NCI-H446 (cell line): ENCODE results near the gene SLC25A34.
"Not testable (repeated sequence)": the region's sequence is repeated elsewhere in the genome, so short reads cannot be mapped to it uniquely, and the experiment has no call there.

Source experiments
- DNase-seq, 2 experiments: peaks; one replicate each; lab custom pipeline; 2025; lab: John Stamatoyannopoulos, UW

SLC25A34 gene

DNA sequence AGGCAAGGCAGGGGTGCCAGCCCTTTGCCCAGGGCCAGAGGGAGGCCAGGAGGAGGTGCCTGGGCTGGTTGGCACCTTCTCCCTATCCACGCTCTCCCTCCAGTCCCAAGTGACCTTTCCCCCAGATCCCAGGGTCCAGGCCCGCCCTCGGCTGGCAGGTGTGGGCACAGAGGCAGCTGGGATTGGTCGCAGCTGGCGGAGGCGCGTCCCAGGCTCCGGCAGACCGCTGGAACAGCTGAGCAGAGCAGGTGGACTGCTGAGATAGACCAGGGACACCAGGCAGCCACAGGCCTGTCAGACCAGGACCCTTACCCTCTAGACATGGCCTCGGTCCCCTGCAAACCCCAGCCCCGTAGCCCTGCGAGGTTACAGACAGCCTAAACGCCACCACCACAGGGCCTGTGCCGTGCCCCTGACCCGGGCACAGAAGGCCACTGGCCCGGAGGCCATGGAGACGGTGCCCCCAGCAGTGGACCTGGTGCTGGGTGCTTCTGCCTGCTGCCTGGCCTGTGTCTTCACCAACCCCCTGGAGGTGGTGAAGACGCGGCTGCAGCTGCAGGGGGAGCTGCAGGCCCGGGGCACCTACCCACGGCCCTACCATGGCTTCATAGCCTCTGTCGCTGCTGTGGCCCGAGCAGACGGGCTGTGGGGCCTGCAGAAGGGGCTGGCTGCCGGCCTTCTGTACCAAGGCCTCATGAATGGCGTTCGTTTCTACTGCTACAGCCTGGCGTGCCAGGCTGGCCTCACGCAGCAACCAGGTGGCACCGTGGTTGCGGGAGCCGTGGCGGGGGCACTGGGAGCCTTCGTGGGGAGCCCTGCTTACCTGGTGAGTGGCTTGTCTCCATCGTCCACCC lies at the start of gene SLC25A34:
Gene SLC25A34, plus strand, starts transcription at position 221 of the 854 bp plus-strand sequence. Its CDS starts 228 bp downstream, at position 449.
- DNase-seq = no peak

DNA sequence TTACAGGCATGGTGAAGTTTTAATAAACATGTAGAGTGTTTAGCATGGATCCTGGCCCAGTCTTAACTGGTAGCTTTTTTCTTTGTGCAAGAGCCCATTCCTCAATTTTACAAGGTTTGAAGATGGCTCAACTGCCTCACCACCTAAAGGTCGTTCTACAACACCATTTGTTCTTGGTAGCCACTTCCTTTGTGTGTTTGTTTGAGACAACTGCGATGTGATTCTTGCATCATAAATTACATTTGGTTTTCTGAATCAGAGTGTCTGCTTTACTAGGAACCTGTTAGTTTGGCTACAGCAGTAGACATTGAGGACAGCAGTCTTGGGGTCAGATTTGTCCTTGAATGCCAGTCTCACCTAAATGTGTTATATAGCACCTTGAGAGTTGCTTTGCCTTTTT lies 48.6 kb upstream of the SLC25A34 start:
- no peak for DNase-seq

DNA sequence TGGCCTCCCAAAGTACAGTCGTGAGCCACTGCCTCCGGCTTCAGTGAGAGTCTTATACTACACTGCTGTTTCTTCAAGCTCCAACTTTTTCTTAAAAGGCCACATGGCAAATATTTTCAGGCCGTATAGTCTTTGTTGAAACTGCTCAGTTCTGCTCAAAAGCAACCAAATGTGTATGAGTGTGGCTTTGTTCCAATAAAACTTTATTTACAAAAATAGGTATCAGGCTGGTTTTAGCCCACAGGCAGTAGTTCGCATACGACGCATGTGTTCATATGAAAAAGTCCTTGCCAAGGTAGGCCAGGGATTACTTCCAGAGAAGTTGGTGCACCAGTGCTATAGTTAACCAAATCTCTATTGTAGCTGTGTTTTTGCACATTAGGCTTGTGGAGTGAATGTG lies 45.7 kb upstream of the SLC25A34 start:
- DNase-seq = no peak

DNA sequence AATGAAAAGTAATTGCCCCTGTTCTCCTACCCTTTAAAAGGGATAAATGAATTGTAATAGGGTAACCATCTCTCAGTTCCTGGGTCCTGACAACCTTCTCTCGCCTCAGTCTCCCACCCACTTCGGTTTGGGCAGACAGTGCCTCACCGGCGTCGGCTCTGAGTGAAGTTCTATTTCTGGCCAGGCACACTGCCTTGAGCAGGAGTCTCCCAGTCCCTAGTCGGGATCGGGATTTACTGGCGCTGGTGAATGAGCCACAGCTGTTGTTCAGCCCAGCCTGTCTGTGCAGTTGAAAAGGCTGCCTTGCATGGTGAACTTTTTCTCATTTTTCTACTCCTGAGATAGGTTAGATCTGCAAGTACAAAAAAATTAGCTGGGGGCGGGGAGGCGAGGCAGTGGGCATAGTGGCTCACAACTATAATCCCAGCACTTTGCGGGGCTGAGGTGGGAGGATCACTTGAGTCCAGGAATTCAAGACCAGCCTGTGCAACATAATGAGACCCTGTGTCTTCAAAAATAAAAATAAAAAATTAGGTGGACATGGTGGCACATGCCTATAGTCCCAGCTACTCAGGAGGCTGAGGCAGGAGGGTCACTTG lies 44.5 kb upstream of the SLC25A34 start:
- DNase-seq = no peak

DNA sequence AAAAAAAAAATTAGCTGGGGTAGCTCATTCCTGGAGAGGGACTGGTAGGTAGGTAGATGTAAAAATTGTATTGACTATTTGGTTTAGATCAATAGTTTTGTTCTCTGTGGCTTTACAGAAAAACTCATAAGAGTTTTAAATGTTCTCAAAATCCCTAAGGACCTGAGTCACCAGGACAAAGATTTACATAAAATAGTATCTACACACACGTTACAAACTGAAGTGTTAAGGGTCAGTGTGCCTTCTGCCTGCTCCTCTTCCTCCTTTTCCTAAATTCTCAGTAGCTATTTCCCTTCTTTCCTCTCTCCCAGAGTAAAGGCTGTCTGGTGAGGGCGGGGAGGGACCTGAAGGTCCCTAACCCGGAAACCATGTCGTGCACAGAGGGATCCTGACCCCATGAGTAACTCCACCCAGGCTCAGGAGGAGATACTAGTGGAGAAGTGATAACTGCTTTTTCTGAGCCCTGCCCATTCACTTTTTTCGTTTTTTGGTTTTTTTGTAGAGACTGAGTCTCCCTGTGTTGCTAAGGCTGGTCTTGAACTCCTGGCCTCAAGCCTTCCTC lies 43.9 kb upstream of the SLC25A34 start:
- no peak for DNase-seq

DNA sequence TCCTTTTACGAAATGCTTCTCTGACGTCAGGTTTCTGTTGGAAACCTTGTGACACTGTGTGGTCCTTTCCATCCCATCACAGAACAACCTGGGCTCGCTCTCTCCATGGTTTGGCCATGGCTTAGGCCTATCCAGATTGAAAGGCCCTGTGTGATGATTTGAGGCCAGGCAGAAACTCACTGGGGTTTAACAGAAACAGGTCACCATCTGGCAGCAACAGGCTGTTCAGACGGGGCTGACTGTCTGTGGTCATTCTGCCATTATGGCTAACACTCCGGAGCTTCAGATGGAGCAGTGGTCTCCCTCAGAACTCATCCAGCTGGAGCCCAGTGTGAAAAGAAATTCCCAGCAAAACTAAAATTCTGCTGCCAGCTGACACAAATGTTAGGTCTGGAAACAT lies 42.7 kb upstream of the SLC25A34 start:
- no peak for DNase-seq

DNA sequence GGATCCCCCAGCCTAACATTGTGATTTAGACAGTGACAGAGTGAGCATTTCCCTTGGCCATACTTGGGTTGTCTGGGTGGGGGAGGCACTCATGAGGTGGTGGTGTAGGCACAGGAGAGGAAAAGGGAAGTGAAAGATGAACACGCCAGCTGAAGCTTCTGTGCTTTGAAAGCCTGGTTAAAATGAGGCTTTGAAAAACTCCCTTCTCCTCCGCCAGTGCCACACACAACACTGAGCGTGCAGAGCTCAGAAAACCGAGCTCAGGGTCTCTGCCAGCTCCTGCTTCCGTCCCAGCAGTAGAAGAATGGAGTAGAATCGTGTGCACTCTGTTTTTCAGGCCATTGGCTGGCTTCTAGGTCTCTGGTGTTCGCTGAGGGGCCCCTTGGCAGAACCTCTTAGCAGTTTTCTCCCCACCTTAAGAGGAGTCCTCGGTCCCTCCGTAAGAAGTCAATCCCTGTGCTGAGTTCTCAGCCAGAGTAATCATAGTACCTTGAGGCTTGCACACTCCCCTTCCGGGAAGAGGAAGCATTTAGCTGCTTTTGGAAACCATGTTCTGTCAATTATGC lies 39.0 kb upstream of the SLC25A34 start:
- DNase-seq = no peak

DNA sequence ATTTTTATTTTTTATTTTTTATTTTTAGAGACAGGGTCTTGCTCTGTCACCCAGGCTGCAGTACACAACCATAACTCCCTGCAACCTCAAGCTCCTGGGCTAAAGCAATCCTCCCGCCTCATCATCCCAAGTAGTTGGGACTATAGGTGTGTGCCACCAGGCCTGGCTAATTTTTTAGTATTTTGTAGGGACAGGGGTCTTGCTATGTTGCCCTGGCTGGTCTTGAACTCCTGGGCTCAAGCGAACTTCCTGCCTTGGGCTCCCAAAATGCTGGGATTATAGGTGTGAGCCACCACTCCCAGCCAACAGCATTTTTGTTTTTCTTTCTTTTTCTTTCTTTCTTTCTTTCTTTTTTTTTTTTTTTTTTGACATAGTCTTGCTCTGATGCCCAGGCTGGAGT lies 37.9 kb upstream of the SLC25A34 start:
- no peak for DNase-seq

DNA sequence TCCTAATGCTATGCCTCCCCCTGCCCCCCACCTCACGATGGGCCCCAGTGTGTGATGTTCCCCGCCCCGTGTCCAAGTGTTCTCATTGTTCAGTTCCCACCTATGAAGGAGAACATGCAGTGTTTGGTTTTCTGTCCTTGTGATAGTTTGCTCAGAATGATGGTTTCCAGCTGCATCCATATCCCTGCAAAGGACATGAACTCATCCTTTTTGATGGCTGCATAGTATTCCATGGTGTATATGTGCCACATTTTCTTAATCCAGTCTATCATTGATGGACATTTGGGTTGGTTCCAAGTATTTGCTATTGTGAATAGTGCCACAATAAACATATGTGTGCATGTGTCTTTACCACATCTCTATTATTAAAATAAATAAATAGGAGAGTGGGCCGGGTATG lies 36.7 kb upstream of the SLC25A34 start:
- not testable (repeated sequence) for DNase-seq

DNA sequence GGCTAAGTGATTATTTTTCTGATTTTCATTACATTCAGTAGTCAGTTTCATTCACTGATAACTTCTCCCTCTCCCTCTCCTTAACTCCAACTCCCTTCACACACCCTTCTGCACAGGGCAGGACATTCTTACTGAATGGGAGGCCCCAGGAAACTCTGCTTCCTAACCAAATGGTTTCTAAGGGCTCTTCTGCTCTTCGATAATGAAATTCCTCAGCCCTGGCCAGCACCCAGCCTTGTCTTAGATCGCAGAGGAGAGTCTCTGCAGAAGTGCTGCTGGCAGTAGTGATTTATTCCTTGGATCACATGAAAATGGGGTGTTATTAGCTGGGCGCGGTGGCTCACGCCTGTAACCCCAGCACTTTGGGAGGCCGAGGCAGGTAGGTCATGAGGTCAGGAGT lies 35.5 kb upstream of the SLC25A34 start:
- DNase-seq = no peak

DNA sequence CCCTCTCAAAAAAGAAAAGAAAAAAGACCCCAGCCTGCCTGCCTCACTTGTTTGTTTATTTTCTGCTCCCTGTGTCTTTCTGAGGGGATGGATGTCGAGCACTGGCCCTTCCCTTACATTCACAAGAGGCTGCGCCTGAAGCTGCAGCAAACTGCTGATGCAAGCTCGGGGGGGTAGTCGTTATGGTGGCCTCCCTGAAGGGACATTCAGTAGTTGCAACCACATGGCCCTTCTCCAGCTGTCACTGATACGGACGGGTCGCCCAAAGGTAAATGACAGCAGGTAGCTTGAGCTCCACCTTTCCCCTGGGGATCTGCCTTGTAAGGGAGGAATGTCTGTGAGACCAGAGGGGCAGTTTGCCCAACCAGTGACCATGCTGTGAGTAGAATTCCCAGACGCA lies 34.3 kb upstream of the SLC25A34 start:
- no peak for DNase-seq

DNA sequence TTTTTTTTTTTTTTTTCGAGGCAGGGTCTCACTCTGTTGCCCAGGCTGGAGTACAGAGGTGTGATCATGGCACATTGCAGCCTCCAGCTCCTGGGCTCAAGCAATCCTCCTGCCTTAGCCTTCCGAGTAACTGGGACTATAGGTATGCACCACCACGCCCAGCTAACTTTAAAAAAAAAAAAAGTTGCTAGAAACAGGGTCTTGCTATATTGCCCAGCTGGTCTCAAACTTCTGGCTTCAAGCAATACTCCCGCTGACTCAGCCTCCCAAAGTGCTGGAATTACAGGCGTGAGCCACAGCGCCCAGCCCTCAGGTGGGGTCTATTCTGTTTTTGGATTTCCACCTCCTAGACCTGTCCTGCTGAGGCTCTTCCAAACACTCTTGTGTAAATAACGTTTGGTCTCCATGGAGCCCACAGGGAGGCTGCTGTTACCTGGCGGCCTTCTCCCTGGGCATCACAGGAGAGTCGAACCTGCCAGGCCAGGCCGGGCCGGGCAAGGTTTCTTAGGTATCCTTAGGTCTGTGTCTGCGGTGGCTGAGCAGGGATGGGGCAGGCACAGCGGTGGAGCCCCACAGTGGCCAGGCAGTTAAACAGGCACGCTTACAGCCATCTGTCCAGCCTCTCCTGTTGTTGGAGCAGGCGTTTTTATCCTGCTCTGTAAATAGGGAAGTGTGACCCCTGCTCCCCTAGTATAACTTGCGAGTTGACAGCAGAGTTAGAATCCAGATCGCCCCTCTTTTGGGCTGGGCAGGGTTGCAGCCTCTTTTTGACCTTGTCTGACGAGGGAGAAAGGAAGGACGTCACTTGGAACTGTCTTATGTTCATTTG lies 33.1 kb upstream of the SLC25A34 start:
- DNase-seq = no peak

DNA sequence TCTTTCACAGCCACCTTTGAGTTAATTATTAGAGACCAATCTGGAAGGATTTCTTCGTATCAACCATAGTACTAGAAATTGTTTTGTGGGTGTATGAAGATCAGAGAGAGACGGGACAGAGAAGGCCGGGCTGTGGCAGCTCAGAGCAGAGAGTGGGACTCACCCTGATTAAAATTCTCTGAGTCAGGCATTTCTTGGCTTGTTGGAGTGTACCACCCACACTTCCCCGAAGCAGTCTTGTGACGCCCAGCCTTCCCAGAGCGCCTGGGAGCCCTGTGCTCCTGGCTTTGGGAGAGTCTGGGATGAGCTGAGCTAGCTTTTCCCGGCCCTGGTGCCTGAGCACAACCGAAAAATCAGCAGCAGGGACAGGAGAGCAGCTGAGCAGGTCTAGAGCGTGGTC lies 32.5 kb upstream of the SLC25A34 start:
- no peak for DNase-seq

DNA sequence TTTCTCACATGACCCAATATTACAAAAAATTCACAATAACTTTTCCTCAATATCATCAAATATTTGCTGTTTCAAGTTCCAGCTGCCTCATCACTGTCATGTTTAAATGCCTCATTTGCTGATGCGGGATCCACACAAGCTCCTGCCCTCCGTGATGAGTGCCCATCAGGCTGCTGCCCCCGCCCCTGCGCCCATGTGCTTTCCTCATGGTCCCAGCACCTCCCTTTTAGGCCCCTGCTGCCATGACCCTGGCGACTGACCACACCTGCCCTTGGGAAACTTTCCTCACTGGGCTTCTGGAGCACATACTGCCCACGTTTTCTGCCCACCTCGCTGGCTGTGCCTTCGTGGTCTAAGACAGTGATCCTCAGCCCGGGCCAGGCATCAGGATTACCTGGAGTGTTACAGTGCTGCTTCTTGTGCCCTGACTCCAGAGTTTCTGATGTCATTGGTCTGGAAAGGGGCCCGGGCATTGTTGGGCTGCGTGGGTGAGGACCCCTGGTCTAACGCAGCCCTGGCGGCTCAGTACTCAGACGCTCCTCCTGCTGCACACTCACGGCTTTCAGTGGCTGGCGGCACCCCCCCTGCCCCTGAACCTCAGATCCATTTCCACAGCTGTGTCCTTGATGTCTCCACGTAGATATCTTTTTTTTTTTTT lies 31.4 kb upstream of the SLC25A34 start:
- DNase-seq = no peak

DNA sequence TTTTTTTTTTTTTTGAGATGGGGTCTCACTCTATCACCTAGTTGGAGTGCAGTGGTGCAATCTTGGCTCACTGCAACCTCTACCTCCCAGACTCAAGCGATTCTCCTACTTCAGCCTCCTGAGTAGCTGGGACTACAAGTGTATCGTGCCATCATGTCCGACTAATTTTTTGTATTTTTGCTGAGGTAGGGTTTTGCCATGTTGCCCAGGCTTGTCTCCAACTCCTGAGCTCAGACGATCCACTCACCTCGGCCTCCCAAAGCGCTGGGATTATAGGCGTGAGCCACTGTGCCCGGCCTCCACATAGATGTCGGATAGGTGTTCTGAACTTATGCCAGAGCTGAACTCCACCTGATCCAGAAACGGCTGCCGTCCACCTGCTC lies 30.9 kb upstream of the SLC25A34 start:
- no peak for DNase-seq

DNA sequence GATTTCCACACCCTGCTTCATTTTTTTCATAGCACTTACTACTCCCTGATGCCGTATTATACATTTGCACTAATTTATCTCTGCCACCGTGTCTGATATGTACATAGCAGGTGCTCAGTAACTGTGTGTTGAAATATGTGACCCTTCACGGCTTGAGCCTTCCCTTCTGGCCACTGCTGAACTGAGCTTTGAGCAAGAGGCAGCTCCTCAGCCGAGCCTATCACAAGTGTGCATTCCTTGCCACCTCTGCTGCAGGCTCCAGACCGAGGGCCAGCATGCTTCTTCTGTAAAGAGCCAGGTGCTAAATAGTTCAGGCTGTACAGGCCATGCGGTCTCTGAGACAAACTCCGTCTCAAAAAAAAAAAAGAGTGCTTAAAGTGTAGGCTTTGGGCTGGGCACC lies 29.3 kb upstream of the SLC25A34 start:
- DNase-seq = no peak

DNA sequence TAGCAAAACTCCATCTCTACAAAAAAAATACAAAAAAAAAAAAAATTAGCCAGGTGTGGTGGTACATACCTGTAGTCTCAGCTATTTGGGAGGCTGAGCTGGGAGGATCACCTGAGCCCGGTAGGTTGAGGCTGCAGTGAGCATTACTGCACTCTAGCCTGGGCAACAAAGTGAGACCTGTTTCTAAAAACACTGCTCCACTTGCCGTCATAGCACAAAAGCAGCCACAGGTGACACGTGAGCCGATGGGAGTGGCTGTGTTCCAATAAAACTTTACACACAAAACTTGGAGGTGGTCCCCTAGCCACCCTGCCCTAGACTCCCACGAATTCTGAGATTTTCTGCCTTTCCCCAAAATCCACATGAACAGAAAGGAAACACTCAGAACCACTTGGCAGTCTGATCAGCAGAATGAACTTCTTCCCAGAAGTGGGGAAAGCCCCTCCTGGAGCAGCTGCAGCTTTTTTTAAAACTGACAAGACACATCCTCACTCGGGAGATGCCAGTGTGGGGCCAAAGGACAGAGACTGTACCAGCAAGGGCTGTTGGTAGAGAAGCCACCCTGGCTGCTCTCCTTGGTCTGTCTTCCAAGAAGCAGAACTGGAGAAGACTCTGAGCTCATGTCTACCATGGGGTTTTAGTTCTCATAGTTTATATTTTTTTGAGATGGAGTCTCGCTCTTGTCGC lies 28.7 kb upstream of the SLC25A34 start:
- DNase-seq = no peak

DNA sequence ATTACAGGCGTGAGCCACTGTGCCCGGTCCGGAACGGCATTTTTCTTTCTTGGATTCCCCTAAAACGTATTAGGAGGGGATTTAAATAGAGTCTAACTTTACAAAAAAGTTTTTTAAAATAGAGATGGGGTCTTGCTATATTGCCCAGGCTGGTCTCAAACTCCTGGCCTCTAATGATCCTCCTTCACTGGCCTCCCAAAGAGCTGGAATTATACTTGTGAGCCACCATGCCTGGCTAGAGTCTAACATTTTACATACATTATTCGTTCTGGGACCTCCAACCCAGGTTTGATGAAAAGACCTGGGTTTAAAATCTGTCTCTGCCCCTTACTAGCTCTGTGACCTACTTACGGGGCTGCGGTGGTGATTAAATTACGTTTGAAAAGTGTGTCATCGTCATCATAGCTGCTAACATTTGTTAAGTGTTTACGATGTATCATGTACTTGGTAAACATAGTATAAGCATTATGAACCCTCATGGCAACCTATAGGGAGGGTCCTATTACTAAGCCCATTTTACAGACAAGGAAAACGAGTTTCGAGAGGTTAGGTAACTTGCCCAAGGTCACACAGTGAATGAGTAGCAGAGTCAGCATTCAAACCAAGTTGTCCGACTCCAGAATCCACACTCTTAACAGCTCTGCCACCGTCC lies 27.4 kb upstream of the SLC25A34 start:
- DNase-seq = no peak

DNA sequence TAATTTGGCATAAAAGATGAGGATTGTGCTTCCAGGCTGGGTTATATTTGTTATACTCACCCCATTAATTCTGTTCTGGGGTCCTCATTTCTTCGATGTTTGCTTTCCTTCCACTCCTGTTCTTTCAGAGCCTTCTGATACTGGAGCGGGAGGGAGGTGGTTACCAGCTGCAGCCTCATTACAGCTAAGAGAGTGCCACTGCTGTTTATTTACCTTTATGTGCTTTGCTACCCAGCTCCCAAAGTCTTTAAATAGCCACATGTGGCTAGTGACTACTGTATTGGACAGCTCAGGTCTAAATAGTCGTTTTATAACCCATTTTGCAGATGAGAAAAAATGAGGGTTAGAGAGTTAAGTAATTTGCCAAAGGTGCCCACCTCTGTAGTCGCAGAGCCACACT lies 26.8 kb upstream of the SLC25A34 start:
- no peak for DNase-seq

DNA sequence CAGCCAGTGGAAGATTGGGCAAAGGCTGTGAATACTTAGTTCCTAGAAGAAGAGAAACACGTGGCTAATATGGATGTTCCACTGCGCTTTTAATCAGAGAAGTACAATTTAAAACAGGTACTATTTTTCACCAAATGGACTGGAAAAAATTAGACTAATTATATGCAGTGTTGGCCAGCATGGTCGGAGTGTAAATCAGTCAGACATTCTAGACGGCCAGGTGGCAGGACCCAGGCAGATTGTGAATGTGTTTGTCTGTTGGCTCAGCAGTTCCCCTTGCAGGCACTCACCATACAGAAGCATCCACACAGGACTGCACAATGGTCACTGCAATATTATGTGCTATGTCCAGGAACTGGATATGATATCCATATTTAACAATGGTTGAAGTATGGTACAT lies 23.9 kb upstream of the SLC25A34 start:
- DNase-seq = peak in 1 of 2 experiments; percentile 23
